ENCODE results near the gene PSG7. TPM values are rescaled to one million over a fixed set of nuclear protein-coding genes. Genes with fewer than 3 reads are reported as not detected.
"Not testable (repeated sequence)": the region's sequence is repeated elsewhere in the genome, so short reads cannot be mapped to it uniquely, and the experiment has no call there.

Gene PSG7
- total RNA-seq, 2 experiments from 2014 or later = not detected

GRCh38 chr19:42906162-42906561 lies 30.8 kb downstream of the PSG7 start:
- H3K36me3 Mint-ChIP-seq (ENCODE audit: low read depth); H3K27ac Mint-ChIP-seq; H3K4me3 Mint-ChIP-seq; ATAC-seq; DNase-seq; POLR2A ChIA-PET; H3K27me3 Mint-ChIP-seq (ENCODE audit: low read depth); H3K9me3 Mint-ChIP-seq (ENCODE audit: insufficient read depth); H3K4me1 Mint-ChIP-seq (ENCODE audit: low read depth); CTCF ChIA-PET: not testable (repeated sequence)

- POLR2A ChIA-PET, CTCF ChIA-PET: not testable (repeated sequence)
Observed at GRCh38 chr19:42900561-42900960, 36.4 kb downstream of the PSG7 start.

GRCh38 chr19:42899674-42900073 lies 37.3 kb downstream of the PSG7 start:
- H3K27me3 Mint-ChIP-seq (ENCODE audit: low read depth); H3K4me3 Mint-ChIP-seq; H3K9me3 Mint-ChIP-seq (ENCODE audit: insufficient read depth); H3K36me3 Mint-ChIP-seq (ENCODE audit: low read depth); H3K27ac Mint-ChIP-seq; POLR2A ChIA-PET; ATAC-seq; CTCF ChIA-PET; H3K4me1 Mint-ChIP-seq (ENCODE audit: low read depth); DNase-seq: not testable (repeated sequence)

More at GRCh38 chr19:42900561-42900960, 36.4 kb downstream of the PSG7 start:
- H3K9me3 Mint-ChIP-seq (ENCODE audit: insufficient read depth); H3K27me3 Mint-ChIP-seq (ENCODE audit: low read depth); DNase-seq; H3K27ac Mint-ChIP-seq; ATAC-seq; H3K4me1 Mint-ChIP-seq (ENCODE audit: low read depth); H3K36me3 Mint-ChIP-seq (ENCODE audit: low read depth); H3K4me3 Mint-ChIP-seq: not testable (repeated sequence)

- CTCF ChIA-PET; DNase-seq; POLR2A ChIA-PET; H3K36me3 Mint-ChIP-seq (ENCODE audit: low read depth); H3K9me3 Mint-ChIP-seq (ENCODE audit: insufficient read depth); H3K27ac Mint-ChIP-seq; H3K4me1 Mint-ChIP-seq (ENCODE audit: low read depth); H3K27me3 Mint-ChIP-seq (ENCODE audit: low read depth); H3K4me3 Mint-ChIP-seq; ATAC-seq: not testable (repeated sequence)
Observed at GRCh38 chr19:42899110-42899509, 37.9 kb downstream of the PSG7 start.

- H3K27me3 Mint-ChIP-seq (ENCODE audit: low read depth); H3K4me1 Mint-ChIP-seq (ENCODE audit: low read depth); POLR2A ChIA-PET; H3K4me3 Mint-ChIP-seq; CTCF ChIA-PET; H3K9me3 Mint-ChIP-seq (ENCODE audit: insufficient read depth); DNase-seq; ATAC-seq; H3K36me3 Mint-ChIP-seq (ENCODE audit: low read depth); H3K27ac Mint-ChIP-seq: not testable (repeated sequence)
Observed at GRCh38 chr19:42898656-42899055, 38.4 kb downstream of the PSG7 start.

- CTCF ChIA-PET; POLR2A ChIA-PET; DNase-seq; H3K4me1 Mint-ChIP-seq (ENCODE audit: low read depth); H3K4me3 Mint-ChIP-seq; H3K27ac Mint-ChIP-seq; H3K36me3 Mint-ChIP-seq (ENCODE audit: low read depth); ATAC-seq; H3K9me3 Mint-ChIP-seq (ENCODE audit: insufficient read depth); H3K27me3 Mint-ChIP-seq (ENCODE audit: low read depth): not testable (repeated sequence)
Observed at GRCh38 chr19:42897729-42898128, 39.3 kb downstream of the PSG7 start.

GRCh38 chr19:42890446-42890845 lies 46.6 kb downstream of the PSG7 start:
- H3K27ac Mint-ChIP-seq; H3K4me3 Mint-ChIP-seq; H3K27me3 Mint-ChIP-seq (ENCODE audit: low read depth); ATAC-seq; CTCF ChIA-PET; H3K9me3 Mint-ChIP-seq (ENCODE audit: insufficient read depth); DNase-seq; H3K4me1 Mint-ChIP-seq (ENCODE audit: low read depth); H3K36me3 Mint-ChIP-seq (ENCODE audit: low read depth); POLR2A ChIA-PET: not testable (repeated sequence)

GRCh38 chr19:42887876-42888445 lies 49.0 kb downstream of the PSG7 start:
- H3K9me3 Mint-ChIP-seq (ENCODE audit: insufficient read depth); H3K27me3 Mint-ChIP-seq (ENCODE audit: low read depth); CTCF ChIA-PET; H3K4me3 Mint-ChIP-seq; DNase-seq; POLR2A ChIA-PET; ATAC-seq; H3K27ac Mint-ChIP-seq; H3K36me3 Mint-ChIP-seq (ENCODE audit: low read depth); H3K4me1 Mint-ChIP-seq (ENCODE audit: low read depth): not testable (repeated sequence)

- H3K36me3 Mint-ChIP-seq (ENCODE audit: low read depth); CTCF ChIA-PET; DNase-seq; H3K4me1 Mint-ChIP-seq (ENCODE audit: low read depth); H3K27me3 Mint-ChIP-seq (ENCODE audit: low read depth); H3K4me3 Mint-ChIP-seq; H3K27ac Mint-ChIP-seq; H3K9me3 Mint-ChIP-seq (ENCODE audit: insufficient read depth); ATAC-seq; POLR2A ChIA-PET: not testable (repeated sequence)
Observed at GRCh38 chr19:42882730-42883129, 54.3 kb downstream of the PSG7 start.

- H3K27me3 Mint-ChIP-seq (ENCODE audit: low read depth); ATAC-seq; H3K4me1 Mint-ChIP-seq (ENCODE audit: low read depth); DNase-seq; H3K36me3 Mint-ChIP-seq (ENCODE audit: low read depth); H3K9me3 Mint-ChIP-seq (ENCODE audit: insufficient read depth); H3K4me3 Mint-ChIP-seq; POLR2A ChIA-PET; H3K27ac Mint-ChIP-seq; CTCF ChIA-PET: not testable (repeated sequence)
Observed at GRCh38 chr19:42882010-42882409, 55.0 kb downstream of the PSG7 start.

- DNase-seq; CTCF ChIA-PET; H3K27me3 Mint-ChIP-seq (ENCODE audit: low read depth); ATAC-seq; H3K4me1 Mint-ChIP-seq (ENCODE audit: low read depth); H3K36me3 Mint-ChIP-seq (ENCODE audit: low read depth); H3K9me3 Mint-ChIP-seq (ENCODE audit: insufficient read depth); H3K27ac Mint-ChIP-seq; H3K4me3 Mint-ChIP-seq; POLR2A ChIA-PET: not testable (repeated sequence)
Observed at GRCh38 chr19:42881279-42881678, 55.7 kb downstream of the PSG7 start.

GRCh38 chr19:42880621-42881020 lies 56.4 kb downstream of the PSG7 start:
- H3K36me3 Mint-ChIP-seq (ENCODE audit: low read depth); H3K27me3 Mint-ChIP-seq (ENCODE audit: low read depth); H3K27ac Mint-ChIP-seq: not testable (repeated sequence)

GRCh38 chr19:42879613-42880012 lies 57.4 kb downstream of the PSG7 start, which contains the start of gene PSG1:
Gene PSG1 (minus strand): TSS chr19:42879713. CDS start chr19:42879581, 132 bp downstream.
- DNase-seq (no peak), ATAC-seq (no peak)
- H3K36me3 Mint-ChIP-seq (ENCODE audit: low read depth) = no peaks in the 10 kb centered on the region
- ChIA-PET CTCF (no interaction called here), POLR2A (no interaction called here)
- no peaks in the 10 kb centered on the region for H3K4me1 Mint-ChIP-seq (ENCODE audit: low read depth)
- H3K4me3 Mint-ChIP-seq = no peak within 1 kb of the TSS
- H3K27ac Mint-ChIP-seq = no peak within 1 kb of the TSS
- H3K27me3 Mint-ChIP-seq (ENCODE audit: low read depth) = no peaks in the 10 kb centered on the region
- H3K9me3 Mint-ChIP-seq (ENCODE audit: insufficient read depth) = no peaks in the 10 kb centered on the region

More at GRCh38 chr19:42880621-42881020, 56.4 kb downstream of the PSG7 start:
- DNase-seq; CTCF ChIA-PET; H3K4me1 Mint-ChIP-seq (ENCODE audit: low read depth); H3K9me3 Mint-ChIP-seq (ENCODE audit: insufficient read depth); H3K4me3 Mint-ChIP-seq; POLR2A ChIA-PET; ATAC-seq: not testable (repeated sequence)

All from activated CD8-positive, alpha-beta T cell treated with anti-CD3 and anti-CD28 coated beads, Interleukin-2, amount 10 ng/mL, durations not matched to agents 7 days and 5 days (primary cell).